GM06990 (cell line): ENCODE measurements around the gene SLC25A30.
"Not testable (repeated sequence)": the region's sequence is repeated elsewhere in the genome, so short reads cannot be mapped to it uniquely, and the experiment has no call there.

Experiments used
- DNase-seq: peaks from one replicate; pipeline ENCODE4 v3.0.0-alpha.2; 2011; ENCODE audit not compliant: insufficient read length; ENCODE audit errors: extremely low read depth
- H3K27me3 ChIP-seq: replicated peaks from 2 replicates; pipeline ENCODE4 v1.6.0; 2011; ENCODE audit warnings: low read length; ENCODE audit not compliant: control insufficient read depth, insufficient read depth
- H3K36me3 ChIP-seq: 2 replicates; pipeline ENCODE4 v1.5.1; 2011; ENCODE audit warnings: low read length; ENCODE audit not compliant: control insufficient read depth, insufficient read depth
- H3K4me3 ChIP-seq: replicated peaks from 2 replicates; pipeline ENCODE4 v1.5.1; 2011; ENCODE audit warnings: low read depth, mild to moderate bottlenecking, control low read depth, low read length
- CTCF ChIP-seq: IDR thresholded peaks from 2 replicates; pipeline ENCODE4 v1.5.1; 2011; ENCODE audit warnings: low read length, control low read depth, mild to moderate bottlenecking, inconsistent platforms; ENCODE audit not compliant: insufficient read depth, poor library complexity, severe bottlenecking

SLC25A30 gene

GRCh38 chr13:45393941-45394570 is 24.1 kb downstream of the SLC25A30 start:
- TF ChIP-seq CTCF, result peak; percentile 69
- peaks cover 4% of the 10 kb centered on the region for H3K36me3 ChIP-seq
- no peak overlapping the region for H3K4me3 ChIP-seq
- no peak for DNase-seq
- H3K27me3 ChIP-seq, result no peaks in the 10 kb centered on the region

- no peak for TF ChIP-seq CTCF
- Histone ChIP-seq H3K4me3 (no peak overlapping the region), H3K36me3 (peaks cover 4% of the 10 kb centered on the region), H3K27me3 (no peaks in the 10 kb centered on the region)
- no peak for DNase-seq
Observed at GRCh38 chr13:45392811-45393210, 25.4 kb downstream of the SLC25A30 start.

DNA sequence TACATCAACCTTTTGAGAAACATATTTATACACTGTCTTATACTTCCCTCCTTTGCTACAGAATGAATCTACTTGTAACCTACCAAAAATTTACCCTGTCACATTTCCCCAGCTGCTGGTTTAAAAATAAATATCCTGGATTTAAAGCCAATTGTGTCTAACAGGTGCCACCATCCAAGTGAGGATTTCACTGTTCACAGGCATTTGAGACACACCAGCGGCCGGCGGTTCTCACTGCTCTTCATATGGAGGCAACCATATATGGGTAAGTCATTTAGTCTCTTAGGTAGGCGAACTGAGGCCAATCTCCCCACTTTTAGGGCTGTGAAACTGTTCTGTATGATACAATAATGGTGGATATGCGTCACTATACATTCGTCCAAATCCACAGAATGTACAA is 26.2 kb downstream of the SLC25A30 start:
- no peak for DNase-seq
- TF ChIP-seq CTCF, result no peak
- peaks cover 4% of the 10 kb centered on the region for H3K36me3 ChIP-seq
- no peak overlapping the region for H3K4me3 ChIP-seq
- H3K27me3 ChIP-seq, result no peaks in the 10 kb centered on the region

- not testable (repeated sequence) for DNase-seq, H3K4me3 ChIP-seq, H3K36me3 ChIP-seq, H3K27me3 ChIP-seq
Observed at GRCh38 chr13:45391128-45391527, 27.0 kb downstream of the SLC25A30 start.

DNA sequence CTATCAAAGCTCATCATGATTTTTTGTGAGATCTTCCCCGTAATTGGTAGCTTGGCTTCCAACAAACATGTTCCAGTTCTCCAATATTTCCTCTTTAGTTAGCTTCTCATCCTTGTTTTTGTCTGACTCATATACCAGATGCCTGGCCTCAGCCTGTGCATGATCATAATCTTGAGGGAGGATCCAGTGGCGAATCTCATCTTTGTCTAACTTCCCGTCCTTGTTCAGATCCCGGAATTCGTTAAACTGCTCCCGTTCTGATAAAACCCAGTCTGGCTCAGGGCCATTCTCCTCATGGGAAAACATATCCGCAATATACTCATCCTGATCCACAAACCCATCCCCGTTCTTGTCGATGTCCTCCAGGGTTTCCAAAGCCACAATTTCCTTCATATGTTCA is 27.8 kb downstream of the SLC25A30 start:
- not testable (repeated sequence) for H3K4me3 ChIP-seq, H3K27me3 ChIP-seq, H3K36me3 ChIP-seq, DNase-seq

DNA sequence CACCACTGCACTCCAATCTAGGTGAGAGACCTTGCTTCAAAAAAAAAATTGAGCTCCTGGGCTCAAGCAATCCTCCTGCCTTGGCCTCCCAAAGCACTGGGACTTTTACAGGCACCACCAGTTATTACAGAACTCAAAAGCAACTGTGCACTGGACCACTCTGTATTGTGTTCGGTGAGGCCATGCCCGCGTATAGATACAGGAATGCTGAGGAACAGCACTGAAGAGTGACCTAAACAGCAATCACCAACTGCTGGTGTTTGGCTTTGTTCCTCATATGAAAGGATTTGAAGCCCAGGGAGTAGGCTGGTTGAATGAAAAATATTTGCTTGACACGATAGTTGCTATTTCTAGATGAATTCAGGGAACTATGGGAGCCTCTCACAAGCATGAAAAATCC is 29.5 kb downstream of the SLC25A30 start:
- Histone ChIP-seq H3K4me3 (no peak overlapping the region), H3K36me3 (no peaks in the 10 kb centered on the region; the same call in none of the 2 replicates), H3K27me3 (no peaks in the 10 kb centered on the region)
- no peak for DNase-seq
- no peak for TF ChIP-seq CTCF

GRCh38 chr13:45386892-45387575 is 31.1 kb downstream of the SLC25A30 start:
- DNase-seq, H3K27me3 ChIP-seq, H3K36me3 ChIP-seq, H3K4me3 ChIP-seq: not testable (repeated sequence)
